H1 (cell line): ENCODE measurements around the gene CABLES2. TPM values are rescaled to one million over a fixed set of nuclear protein-coding genes. Genes with fewer than 3 reads are reported as not detected.

ENCODE experiments used
- HDAC2 ChIP-seq, 2 experiments: fragments of 300-600 bp in 1 of 2; sonication (generic) in 1 of 2; IDR thresholded peaks; 2 replicates each; pipeline ENCODE4 v1.6.1; 2011 to 2012; ENCODE audit warnings: low read depth in 2 of 2, low read length in 2 of 2, mild to moderate bottlenecking in 2 of 2, moderate library complexity in 2 of 2, borderline replicate concordance in 1 of 2, inconsistent platforms in 1 of 2
- polyA plus RNA-seq, 7 experiments: library from polyadenylated mRNA; depleted of rRNA in 3 of 7; stranded (reverse) in 5 of 7; unstranded in 2 of 7; fragments of >200 nt in 5 of 7; fragments of 200-250 nt in 2 of 7; gene quantifications; 1 replicate in 5 of 7; 2 replicates in 1 of 7; 4 replicates in 1 of 7; pipeline versions ENCODE4 v1.2.1 to v1.2.3, GENCODE V29; 2011 to 2013; ENCODE audit warnings: missing spikeins in 2 of 7, mixed read lengths in 2 of 7
- total RNA-seq: library from RNA; stranded (reverse); fragmentation: NEBNext Ultra II Directional; extraction: Animal tissue kit (Norgen Biotek cat#: 25700); gene quantifications from 2 replicates; pipeline ENCODE4 v1.2.1, GENCODE V29; 2021
- TF ChIP-seq, protein P1 (sequence below): IDR thresholded peaks from 2 replicates; pipeline ENCODE4 v1.6.1; 2012; ENCODE audit warnings: low read length, inconsistent platforms
- TF ChIP-seq, protein P2 (sequence below): IDR thresholded peaks from 2 replicates; pipeline ENCODE4 v1.6.1; 2012; ENCODE audit warnings: inconsistent platforms

The CABLES2 gene
- total and polyA plus RNA-seq, 2 of the 8 experiments (the other 6 are each of a cell fraction or from before 2014, with no cell fraction given) = 8.0 to 8.8 TPM

DNA sequence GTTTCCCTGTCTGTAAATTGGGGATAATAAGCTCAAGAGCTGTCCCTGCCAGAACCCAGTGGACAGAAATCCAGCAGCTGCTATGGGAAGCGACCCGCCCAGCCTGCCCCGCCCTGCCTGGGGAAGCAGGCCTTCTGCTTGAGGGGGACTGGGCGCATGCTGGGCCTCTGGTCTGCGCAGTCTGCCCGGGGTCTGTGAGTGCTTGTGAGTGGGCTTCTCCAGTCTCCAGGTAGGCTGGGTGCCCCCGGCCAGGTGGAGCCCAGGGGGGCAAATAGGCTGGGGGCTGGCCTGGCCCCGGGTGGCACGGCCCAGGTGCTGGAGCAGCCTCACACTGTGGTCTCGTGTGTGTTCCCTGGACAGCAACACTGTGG lies 20.9 kb upstream of the CABLES2 start (continued):
- TF ChIP-seq, protein P1, sequence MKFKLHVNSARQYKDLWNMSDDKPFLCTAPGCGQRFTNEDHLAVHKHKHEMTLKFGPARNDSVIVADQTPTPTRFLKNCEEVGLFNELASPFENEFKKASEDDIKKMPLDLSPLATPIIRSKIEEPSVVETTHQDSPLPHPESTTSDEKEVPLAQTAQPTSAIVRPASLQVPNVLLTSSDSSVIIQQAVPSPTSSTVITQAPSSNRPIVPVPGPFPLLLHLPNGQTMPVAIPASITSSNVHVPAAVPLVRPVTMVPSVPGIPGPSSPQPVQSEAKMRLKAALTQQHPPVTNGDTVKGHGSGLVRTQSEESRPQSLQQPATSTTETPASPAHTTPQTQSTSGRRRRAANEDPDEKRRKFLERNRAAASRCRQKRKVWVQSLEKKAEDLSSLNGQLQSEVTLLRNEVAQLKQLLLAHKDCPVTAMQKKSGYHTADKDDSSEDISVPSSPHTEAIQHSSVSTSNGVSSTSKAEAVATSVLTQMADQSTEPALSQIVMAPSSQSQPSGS = no peak
- TF ChIP-seq HDAC2 (IDR thresholded peaks at IDR 0.05; ENCODE audit: borderline replicate concordance in 1 of 2, low read depth in 2 of 2, low read length in 2 of 2) = no peak
- TF ChIP-seq, protein P2, sequence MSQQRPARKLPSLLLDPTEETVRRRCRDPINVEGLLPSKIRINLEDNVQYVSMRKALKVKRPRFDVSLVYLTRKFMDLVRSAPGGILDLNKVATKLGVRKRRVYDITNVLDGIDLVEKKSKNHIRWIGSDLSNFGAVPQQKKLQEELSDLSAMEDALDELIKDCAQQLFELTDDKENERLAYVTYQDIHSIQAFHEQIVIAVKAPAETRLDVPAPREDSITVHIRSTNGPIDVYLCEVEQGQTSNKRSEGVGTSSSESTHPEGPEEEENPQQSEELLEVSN = no peak
